Peyer's patch (tissue), 4 donors: ENCODE data around the gene KBTBD4.

ENCODE experiments used
- CTCF ChIP-seq, 6 experiments: fragments of 450-650 bp in 4 of 6; fragments of 200-600 bp in 2 of 6; sonication (generic) in 1 of 6; IDR thresholded peaks; one replicate each; pipeline ENCODE4 v1.5.1; 2017 to 2019; ENCODE audit warnings: antibody characterized with exemption in 6 of 6, mild to moderate bottlenecking in 3 of 6, moderate library complexity in 1 of 6
- POLR2A ChIP-seq, 2 donors: fragments of 450-650 bp; IDR thresholded peaks; one replicate each; pipeline ENCODE4 v1.5.1; 2017; ENCODE audit warnings: antibody characterized with exemption in 2 of 2, mild to moderate bottlenecking in 2 of 2, moderate library complexity in 2 of 2

- no peak for TF ChIP-seq POLR2A (IDR thresholded peaks at IDR 0.05)
- TF ChIP-seq CTCF (IDR thresholded peaks at IDR 0.05) = no peak
Observed at GRCh38 chr11:47591764-47592163, 13.0 kb upstream of the KBTBD4 start.
